ENCODE data around the gene LOXL3. TPM values are rescaled to one million over a fixed set of nuclear protein-coding genes. Genes with fewer than 3 reads are reported as not detected.

The LOXL3 gene
- total RNA-seq, 2 experiments from 2014 or later = 0.21 to 0.98 TPM

GRCh38 chr2:74531666-74532065 lies 22.1 kb downstream of the LOXL3 start:
- peak overlapping the region; percentile 98 for H3K4me3 ChIP-seq (ENCODE audit: low read depth, low read length, poor library complexity, severe bottlenecking)
- H3K79me2 ChIP-seq (ENCODE audit: insufficient read depth, low read depth, low read length) = peaks cover 37% of the 10 kb centered on the region
- no peaks in the 10 kb centered on the region for H3K9me2 ChIP-seq (ENCODE audit: insufficient read depth, low read length)
- peak overlapping the region; percentile 85 for H3K4me2 ChIP-seq (ENCODE audit: low read length)
- intact Hi-C loops (cut with micrococcal nuclease; ENCODE audit: unreplicated experiment) = no loop called here
- no TSS peak for BruUV-seq (replicated peaks)
- TF ChIP-seq, protein P1, sequence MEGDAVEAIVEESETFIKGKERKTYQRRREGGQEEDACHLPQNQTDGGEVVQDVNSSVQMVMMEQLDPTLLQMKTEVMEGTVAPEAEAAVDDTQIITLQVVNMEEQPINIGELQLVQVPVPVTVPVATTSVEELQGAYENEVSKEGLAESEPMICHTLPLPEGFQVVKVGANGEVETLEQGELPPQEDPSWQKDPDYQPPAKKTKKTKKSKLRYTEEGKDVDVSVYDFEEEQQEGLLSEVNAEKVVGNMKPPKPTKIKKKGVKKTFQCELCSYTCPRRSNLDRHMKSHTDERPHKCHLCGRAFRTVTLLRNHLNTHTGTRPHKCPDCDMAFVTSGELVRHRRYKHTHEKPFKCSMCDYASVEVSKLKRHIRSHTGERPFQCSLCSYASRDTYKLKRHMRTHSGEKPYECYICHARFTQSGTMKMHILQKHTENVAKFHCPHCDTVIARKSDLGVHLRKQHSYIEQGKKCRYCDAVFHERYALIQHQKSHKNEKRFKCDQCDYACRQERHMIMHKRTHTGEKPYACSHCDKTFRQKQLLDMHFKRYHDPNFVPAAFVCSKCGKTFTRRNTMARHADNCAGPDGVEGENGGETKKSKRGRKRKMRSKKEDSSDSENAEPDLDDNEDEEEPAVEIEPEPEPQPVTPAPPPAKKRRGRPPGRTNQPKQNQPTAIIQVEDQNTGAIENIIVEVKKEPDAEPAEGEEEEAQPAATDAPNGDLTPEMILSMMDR (conservative IDR thresholded peaks at IDR 0.05; ENCODE audit: low read length) = no peak
- no peak for TF ChIP-seq EZH2phosphoT487 (IDR thresholded peaks at IDR 0.05; ENCODE audit: borderline replicate concordance, low read depth, low read length)
- no peaks in the 10 kb centered on the region for H3K9me3 ChIP-seq (ENCODE audit: low read length)
- peaks cover 53% of the 10 kb centered on the region for H3K36me3 ChIP-seq (ENCODE audit: insufficient read depth, low read length)
- H3K27ac ChIP-seq (ENCODE audit: low read depth, low read length, poor library complexity, severe bottlenecking) = no peak overlapping the region
- no peak for DNase-seq (ENCODE audit: low spot score)
- ChIA-PET CTCF (ENCODE audit: unreplicated experiment) (interaction anchor here (0.5 to 3.6 kb wide), 5 partner anchors 24 to 56 kb away, joined by 3 to 18 read pairs (median 4); partner anchors contain the start of genes CCDC142, PCGF1 and TTC31), POLR2A (interaction anchor here (0.9 to 1.2 kb wide), 4 partner anchors 13 to 59 kb away, joined by 3 to 6 read pairs (median 4); partner anchors contain the start of gene MRPL53)
- H2AFZ ChIP-seq (ENCODE audit: low read length) = no peak overlapping the region
- peaks cover 29% of the 10 kb centered on the region for H3K4me1 ChIP-seq (ENCODE audit: insufficient read depth, low read length, poor library complexity, severe bottlenecking)
- peaks cover 5% of the 10 kb centered on the region; the same call in 1 of the 2 replicates for H4K20me1 ChIP-seq (ENCODE audit: insufficient read depth, low read length)

- intact Hi-C loops (cut with micrococcal nuclease; ENCODE audit: unreplicated experiment) = loop anchor here (1.0 kb wide), 1 partner anchor 57 kb away; no protein-coding TSS in a partner anchor
- CTCF ChIA-PET (ENCODE audit: unreplicated experiment) = interaction anchor here (0.6 to 3.6 kb wide), 5 partner anchors 24 to 60 kb away, joined by 3 to 18 read pairs (median 4); partner anchors contain the start of genes CCDC142 and TTC31
- Histone ChIP-seq H3K9me2 (ENCODE audit: insufficient read depth, low read length) (no peaks in the 10 kb centered on the region), H2AFZ (ENCODE audit: low read length) (peak overlapping the region; percentile 77), H3K36me3 (ENCODE audit: insufficient read depth, low read length) (peaks cover 64% of the 10 kb centered on the region), H3K79me2 (ENCODE audit: insufficient read depth, low read depth, low read length) (peaks cover 37% of the 10 kb centered on the region), H3K4me3 (ENCODE audit: low read depth, low read length, poor library complexity, severe bottlenecking) (peak overlapping the region; percentile 98), H3K4me2 (ENCODE audit: low read length) (peak overlapping the region; percentile 85), H3K27ac (ENCODE audit: low read depth, low read length, poor library complexity, severe bottlenecking) (peak overlapping the region; percentile 67), H4K20me1 (ENCODE audit: insufficient read depth, low read length) (peaks cover 5% of the 10 kb centered on the region; the same call in 1 of the 2 replicates), H3K4me1 (ENCODE audit: insufficient read depth, low read length, poor library complexity, severe bottlenecking) (peaks cover 33% of the 10 kb centered on the region), H3K9me3 (ENCODE audit: low read length) (no peaks in the 10 kb centered on the region)
- BruUV-seq (replicated peaks) = no TSS peak
- POLR2A ChIA-PET = interaction anchor here (0.5 to 2.6 kb wide), 11 partner anchors 8 to 56 kb away, joined by 3 to 14 read pairs (median 4); partner anchors contain the start of genes CCDC142 and TTC31
- TF ChIP-seq EZH2phosphoT487 (IDR thresholded peaks at IDR 0.05; ENCODE audit: borderline replicate concordance, low read depth, low read length) = no peak
- TF ChIP-seq, protein P1 (conservative IDR thresholded peaks at IDR 0.05; ENCODE audit: low read length) = no peak
- DNase-seq (ENCODE audit: low spot score) = peak; percentile 60
Observed at GRCh38 chr2:74530239-74531187, 23.2 kb downstream of the LOXL3 start.
